Measurements from ENCODE around the gene SLC47A2. TPM values are rescaled to one million over a fixed set of nuclear protein-coding genes. Genes with fewer than 3 reads are reported as not detected.

SLC47A2 gene
- total and polyA plus RNA-seq, 2 donors (not counting 1 experiment from before 2014, with no cell fraction given) = not detected

DNA sequence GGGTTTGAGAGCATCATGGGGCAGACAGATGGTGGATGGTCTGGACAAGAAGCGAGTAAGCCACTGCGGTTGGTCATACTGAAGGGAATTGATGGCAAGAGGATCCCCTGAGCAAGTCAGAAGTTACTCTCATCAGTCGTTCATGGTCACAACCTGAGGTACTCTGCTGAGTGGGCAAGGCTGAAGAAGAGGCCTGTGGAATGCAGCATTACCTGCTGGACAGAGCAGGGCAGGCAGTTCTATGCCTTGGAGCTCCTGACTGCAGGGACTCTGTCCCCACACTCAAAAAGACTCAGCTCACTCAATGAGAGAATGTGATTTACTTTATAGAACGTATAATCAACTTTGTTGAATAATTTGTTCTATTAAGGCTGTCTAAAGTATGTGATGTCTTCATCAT lies 39.5 kb downstream of the SLC47A2 start:
- H4K20me1 ChIP-seq (ENCODE audit: control insufficient read depth, extremely low read depth, insufficient read depth, low read length) = no peaks in the 10 kb centered on the region
- H3K4me2 ChIP-seq (ENCODE audit: extremely low read depth, insufficient read depth, low read length) = no peak overlapping the region
- H3K27ac ChIP-seq (ENCODE audit: insufficient read depth, low read length) = no peak overlapping the region
- no peaks in the 10 kb centered on the region for H3K4me1 ChIP-seq (ENCODE audit: control insufficient read depth, extremely low read depth, insufficient read depth, low read length)
- H3K9me3 ChIP-seq (ENCODE audit: control insufficient read depth, insufficient read depth, low read depth, low read length) = no peaks in the 10 kb centered on the region
- H3K4me3 ChIP-seq (replicated peaks in 1 of 4; ENCODE audit: control extremely low read depth in 1 of 4, insufficient read depth in 1 of 4, low read depth in 3 of 4, low read length in 4 of 4) = no peak overlapping the region
- H2AFZ ChIP-seq (ENCODE audit: low read length) = no peak overlapping the region
- no peak overlapping the region for H3K9ac ChIP-seq (ENCODE audit: insufficient read depth, low read length)
- H3K36me3 ChIP-seq (ENCODE audit: control insufficient read depth, insufficient read depth, low read length) = no peaks in the 10 kb centered on the region
- no peaks in the 10 kb centered on the region for H3K79me2 ChIP-seq (ENCODE audit: control insufficient read depth, insufficient read depth, low read length)
- no peak for DNase-seq (ENCODE audit: low read depth in 2 of 2)
- H3K27me3 ChIP-seq (ENCODE audit: control insufficient read depth, insufficient read depth, low read length) = no peaks in the 10 kb centered on the region
- TF ChIP-seq EZH2 (IDR thresholded peaks at IDR 0.05; ENCODE audit: low read length, missing control alignments) = no peak
- TF ChIP-seq, protein P1, sequence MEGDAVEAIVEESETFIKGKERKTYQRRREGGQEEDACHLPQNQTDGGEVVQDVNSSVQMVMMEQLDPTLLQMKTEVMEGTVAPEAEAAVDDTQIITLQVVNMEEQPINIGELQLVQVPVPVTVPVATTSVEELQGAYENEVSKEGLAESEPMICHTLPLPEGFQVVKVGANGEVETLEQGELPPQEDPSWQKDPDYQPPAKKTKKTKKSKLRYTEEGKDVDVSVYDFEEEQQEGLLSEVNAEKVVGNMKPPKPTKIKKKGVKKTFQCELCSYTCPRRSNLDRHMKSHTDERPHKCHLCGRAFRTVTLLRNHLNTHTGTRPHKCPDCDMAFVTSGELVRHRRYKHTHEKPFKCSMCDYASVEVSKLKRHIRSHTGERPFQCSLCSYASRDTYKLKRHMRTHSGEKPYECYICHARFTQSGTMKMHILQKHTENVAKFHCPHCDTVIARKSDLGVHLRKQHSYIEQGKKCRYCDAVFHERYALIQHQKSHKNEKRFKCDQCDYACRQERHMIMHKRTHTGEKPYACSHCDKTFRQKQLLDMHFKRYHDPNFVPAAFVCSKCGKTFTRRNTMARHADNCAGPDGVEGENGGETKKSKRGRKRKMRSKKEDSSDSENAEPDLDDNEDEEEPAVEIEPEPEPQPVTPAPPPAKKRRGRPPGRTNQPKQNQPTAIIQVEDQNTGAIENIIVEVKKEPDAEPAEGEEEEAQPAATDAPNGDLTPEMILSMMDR (conservative IDR thresholded peaks at IDR 0.05 in 1 of 2, IDR thresholded peaks at IDR 0.05 in 1 of 2; ENCODE audit: low read depth in 1 of 2, low read length in 2 of 2) = no peak

DNA sequence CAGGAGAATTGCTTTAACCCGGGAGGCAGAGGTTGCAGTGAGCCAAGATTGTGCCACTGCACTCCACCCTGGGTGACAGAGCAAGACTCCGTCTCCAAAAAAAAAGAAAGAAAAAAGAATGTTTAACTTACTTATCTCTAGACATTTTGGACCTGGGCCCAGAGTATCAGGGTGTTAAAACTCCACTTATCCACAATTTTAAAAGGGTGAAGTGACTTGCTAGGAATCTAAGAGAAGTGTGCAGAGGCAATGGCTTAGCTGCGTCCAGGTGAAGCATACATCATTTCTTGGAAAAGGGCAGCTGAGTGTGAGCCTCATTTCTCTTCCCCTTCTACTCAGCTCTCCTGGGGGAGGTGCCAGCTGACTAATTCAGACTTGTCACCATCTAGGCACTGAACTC lies 42.8 kb downstream of the SLC47A2 start:
- H3K27me3 ChIP-seq (ENCODE audit: control insufficient read depth, insufficient read depth, low read length) = no peaks in the 10 kb centered on the region
- TF ChIP-seq, protein P1 (conservative IDR thresholded peaks at IDR 0.05 in 1 of 2, IDR thresholded peaks at IDR 0.05 in 1 of 2; ENCODE audit: low read depth in 1 of 2, low read length in 2 of 2) = no peak
- no peak for TF ChIP-seq EZH2 (IDR thresholded peaks at IDR 0.05; ENCODE audit: low read length, missing control alignments)
- no peaks in the 10 kb centered on the region for H3K36me3 ChIP-seq (ENCODE audit: control insufficient read depth, insufficient read depth, low read length)
- H4K20me1 ChIP-seq (ENCODE audit: control insufficient read depth, extremely low read depth, insufficient read depth, low read length) = no peaks in the 10 kb centered on the region
- no peak overlapping the region for H3K27ac ChIP-seq (ENCODE audit: insufficient read depth, low read length)
- no peaks in the 10 kb centered on the region for H3K9me3 ChIP-seq (ENCODE audit: control insufficient read depth, insufficient read depth, low read depth, low read length)
- DNase-seq (ENCODE audit: low read depth in 2 of 2) = peak in 1 of 2 donors; percentile 21
- H2AFZ ChIP-seq (ENCODE audit: low read length) = no peak overlapping the region
- no peaks in the 10 kb centered on the region for H3K79me2 ChIP-seq (ENCODE audit: control insufficient read depth, insufficient read depth, low read length)
- no peak overlapping the region for H3K4me3 ChIP-seq (replicated peaks in 1 of 4; ENCODE audit: control extremely low read depth in 1 of 4, insufficient read depth in 1 of 4, low read depth in 3 of 4, low read length in 4 of 4)
- H3K4me1 ChIP-seq (ENCODE audit: control insufficient read depth, extremely low read depth, insufficient read depth, low read length) = no peaks in the 10 kb centered on the region
- no peak overlapping the region for H3K9ac ChIP-seq (ENCODE audit: insufficient read depth, low read length)
- no peak overlapping the region for H3K4me2 ChIP-seq (ENCODE audit: extremely low read depth, insufficient read depth, low read length)

DNA sequence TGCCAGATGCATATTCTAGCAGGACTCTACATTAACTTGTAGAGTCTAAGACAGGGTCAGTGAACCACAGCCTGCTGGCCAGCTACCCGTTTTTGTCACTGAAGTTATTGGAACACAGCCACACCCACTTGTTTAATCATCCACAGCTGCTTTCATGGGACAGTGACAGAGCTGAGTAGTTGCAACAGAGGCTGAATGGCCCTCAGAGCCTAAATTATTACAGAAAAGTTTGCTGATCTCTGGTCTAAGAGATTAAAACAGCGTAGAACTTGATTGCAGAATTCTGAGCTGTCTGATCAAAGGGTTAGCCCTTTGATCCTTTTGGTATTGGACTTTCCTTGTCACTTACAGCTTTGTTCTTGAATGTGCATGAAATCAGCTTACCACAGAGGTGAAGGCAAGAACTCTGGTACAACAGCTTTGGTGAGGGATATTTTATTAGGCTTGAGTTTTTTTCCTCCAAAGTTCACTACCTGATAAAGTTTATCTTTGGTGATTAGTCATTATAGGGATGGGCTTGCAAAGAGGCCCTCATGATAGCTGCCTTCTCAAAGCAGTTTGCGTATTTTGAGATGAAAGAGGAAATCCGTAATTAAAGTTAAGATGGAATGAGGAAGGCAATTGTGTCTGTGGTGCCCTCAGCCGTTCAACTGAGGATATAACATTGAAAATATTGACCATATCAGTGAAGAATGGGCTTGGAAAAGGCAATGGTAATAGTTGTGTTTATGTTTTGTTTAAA lies 44.2 kb downstream of the SLC47A2 start:
- Histone ChIP-seq H4K20me1 (ENCODE audit: control insufficient read depth, extremely low read depth, insufficient read depth, low read length) (no peaks in the 10 kb centered on the region), H3K4me1 (ENCODE audit: control insufficient read depth, extremely low read depth, insufficient read depth, low read length) (no peaks in the 10 kb centered on the region), H3K9ac (ENCODE audit: insufficient read depth, low read length) (no peak overlapping the region), H3K27me3 (ENCODE audit: control insufficient read depth, insufficient read depth, low read length) (no peaks in the 10 kb centered on the region), H3K4me3 (replicated peaks in 1 of 4; ENCODE audit: control extremely low read depth in 1 of 4, insufficient read depth in 1 of 4, low read depth in 3 of 4, low read length in 4 of 4) (no peak overlapping the region), H3K27ac (ENCODE audit: insufficient read depth, low read length) (no peak overlapping the region), H3K79me2 (ENCODE audit: control insufficient read depth, insufficient read depth, low read length) (no peaks in the 10 kb centered on the region), H2AFZ (ENCODE audit: low read length) (no peak overlapping the region), H3K9me3 (ENCODE audit: control insufficient read depth, insufficient read depth, low read depth, low read length) (no peaks in the 10 kb centered on the region), H3K36me3 (ENCODE audit: control insufficient read depth, insufficient read depth, low read length) (no peaks in the 10 kb centered on the region), H3K4me2 (ENCODE audit: extremely low read depth, insufficient read depth, low read length) (no peak overlapping the region)
- TF ChIP-seq, protein P1 (conservative IDR thresholded peaks at IDR 0.05 in 1 of 2, IDR thresholded peaks at IDR 0.05 in 1 of 2; ENCODE audit: low read depth in 1 of 2, low read length in 2 of 2) = peak in 1 of 2 donors; percentile 28
- no peak for TF ChIP-seq EZH2 (IDR thresholded peaks at IDR 0.05; ENCODE audit: low read length, missing control alignments)
- peak; percentile 8 to 25 for DNase-seq (ENCODE audit: low read depth in 2 of 2)
